DMS153 treated with DMSO at 0.1 percent for 48 hours (cell line): Measurements from ENCODE around the gene NDUFA12.

Experiments
- DNase-seq: peaks from one replicate; lab custom pipeline; 2025; ENCODE audit not compliant: unreplicated experiment; lab: John Stamatoyannopoulos, UW

Gene NDUFA12

GRCh38 chr12:94942663-94943062 is 60.8 kb downstream of the NDUFA12 start:
- no peak for DNase-seq

DNA sequence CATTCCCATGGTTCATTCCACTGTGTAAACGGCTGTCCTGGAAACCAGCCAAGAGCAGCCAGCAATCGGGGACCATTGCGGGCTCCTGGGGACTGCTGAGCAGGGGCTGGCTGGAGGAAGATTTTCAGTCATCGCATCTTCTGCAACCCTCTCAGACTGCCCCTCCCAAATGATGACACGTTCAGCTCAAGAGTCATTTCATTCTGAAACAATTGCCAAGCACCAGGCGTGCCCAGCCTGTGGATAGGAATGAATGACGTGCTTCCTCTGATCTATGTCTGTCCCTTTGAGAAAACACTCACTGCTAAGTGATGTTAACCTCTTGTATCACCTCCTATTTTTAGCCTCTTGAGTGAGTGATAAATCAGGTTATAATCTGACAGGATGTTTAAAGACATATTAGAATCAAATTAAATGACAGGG is 62.0 kb downstream of the NDUFA12 start:
- DNase-seq = no peak

DNA sequence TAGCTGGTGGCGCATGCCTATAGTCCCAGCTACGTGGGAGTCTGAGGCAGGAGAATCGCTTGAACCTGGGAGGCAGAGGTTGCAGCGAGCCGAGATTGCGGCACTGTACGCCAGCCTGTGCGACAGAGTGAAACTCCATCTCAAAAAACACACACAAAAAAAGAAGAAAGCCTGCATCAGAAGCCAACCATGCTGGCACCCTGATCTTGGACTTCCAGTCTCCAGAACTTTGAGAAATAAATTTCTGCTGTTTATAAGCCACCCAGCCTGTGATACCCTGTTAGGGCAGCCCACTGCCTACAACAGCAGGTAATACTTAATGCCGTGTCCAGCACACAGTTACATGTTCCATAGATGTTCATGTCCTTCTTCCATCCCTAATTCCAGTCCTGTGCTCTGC is 62.7 kb downstream of the NDUFA12 start:
- no peak for DNase-seq

DNA sequence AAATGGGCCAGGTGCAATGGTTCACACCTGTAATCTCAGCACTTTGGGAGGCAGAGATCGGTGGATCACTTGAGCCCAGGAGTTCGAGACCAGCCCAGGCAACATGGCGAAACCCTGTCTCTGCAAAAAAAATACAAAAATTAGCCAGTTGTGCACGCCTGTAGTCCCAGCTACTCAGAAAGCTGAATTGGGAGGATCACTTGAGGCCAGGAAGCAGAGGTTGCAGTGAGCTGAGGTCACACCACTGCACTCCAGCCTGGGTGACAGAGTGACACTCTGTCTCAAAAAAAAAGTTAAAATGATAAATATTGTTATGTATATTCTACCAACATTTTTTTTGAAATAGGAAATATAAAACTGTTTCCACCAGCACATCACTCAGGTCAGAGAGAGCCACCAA is 64.9 kb downstream of the NDUFA12 start:
- no peak for DNase-seq

- no peak for DNase-seq
These were observed 72.7 kb downstream of the NDUFA12 start for GRCh38 chr12:94930772-94931171.

DNA sequence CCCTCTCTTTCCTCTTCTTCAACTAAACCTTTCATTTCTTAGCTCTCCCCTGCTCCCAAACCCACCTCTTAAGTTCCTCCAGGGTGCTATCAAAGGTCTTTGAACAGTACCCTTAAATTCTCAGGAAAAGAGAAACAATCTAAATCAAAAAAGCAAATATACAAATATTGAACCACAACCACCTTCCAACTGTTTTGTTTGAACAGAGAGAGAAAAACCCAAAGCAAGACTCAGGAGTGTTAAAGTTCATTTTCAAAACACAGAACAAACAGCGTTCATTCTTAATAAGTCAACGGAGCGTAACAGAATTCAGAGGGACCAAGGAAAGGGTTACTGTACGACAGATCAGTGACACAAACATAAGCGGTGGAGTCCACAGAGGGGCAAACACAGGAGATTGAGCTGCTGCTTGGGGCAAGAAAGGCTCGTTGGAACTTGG is 73.3 kb downstream of the NDUFA12 start:
- DNase-seq = no peak

- no peak for DNase-seq
These were observed 73.7 kb downstream of the NDUFA12 start for GRCh38 chr12:94929780-94930179.

- no peak for DNase-seq
These were observed 77.8 kb downstream of the NDUFA12 start for GRCh38 chr12:94925729-94926128.

DNA sequence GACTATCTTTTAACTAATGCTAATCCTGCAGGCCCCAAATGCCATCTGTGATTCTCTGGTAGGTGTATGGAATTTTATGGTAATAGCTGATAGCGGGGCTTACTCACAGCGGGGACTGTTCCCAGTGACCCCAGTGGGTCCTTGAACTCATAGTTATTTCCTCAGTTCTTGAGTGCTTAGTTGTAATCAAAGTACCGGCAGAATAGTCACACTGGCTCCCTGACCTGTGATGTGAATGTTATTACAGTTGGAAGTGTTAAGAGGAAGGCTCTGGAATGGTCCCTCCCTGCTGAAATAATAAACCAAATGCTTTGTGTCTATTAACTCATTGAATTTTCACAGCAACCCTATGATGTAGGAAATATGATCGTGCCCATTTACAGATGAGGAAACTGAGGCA is 78.3 kb downstream of the NDUFA12 start:
- DNase-seq = no peak

- no peak for DNase-seq
These were observed 80.9 kb downstream of the NDUFA12 start for GRCh38 chr12:94922561-94922960.
